Esophagus squamous epithelium (tissue), 5 donors: ENCODE data around the gene IQCF2. TPM values are rescaled to one million over a fixed set of nuclear protein-coding genes. Genes with fewer than 3 reads are reported as not detected.

Experiments
- DNase-seq: peaks from one replicate; lab custom pipeline; 2025; lab: John Stamatoyannopoulos, UW
- H3K27ac ChIP-seq, 4 donors: fragments of 200-600 bp; sonication (generic); one replicate each; pipeline ENCODE4 v1.5.1; 2016 to 2019; ENCODE audit warnings: mild to moderate bottlenecking in 1 of 4
- H3K27me3 ChIP-seq, 4 donors: fragments of 200-600 bp; sonication (generic); 1 replicate in 3 of 4; 2 replicates in 1 of 4; pipeline versions ENCODE4 v1.5.1 to v1.6.0; 2017 to 2021; ENCODE audit warnings: antibody characterized with exemption in 1 of 4
- H3K36me3 ChIP-seq, 3 donors: fragments of 200-600 bp; sonication (generic); one replicate each; pipeline ENCODE4 v1.5.1; 2016 to 2019
- H3K4me1 ChIP-seq, 3 donors: fragments of 200-600 bp; sonication (generic); one replicate each; pipeline ENCODE4 v1.5.1; 2017 to 2019
- H3K4me3 ChIP-seq, 4 donors: fragments of 200-600 bp; sonication (generic); 1 replicate in 3 of 4; 2 replicates in 1 of 4; pipeline ENCODE4 v1.5.1; 2016 to 2019; ENCODE audit warnings: mild to moderate bottlenecking in 2 of 4, moderate library complexity in 1 of 4
- H3K9me3 ChIP-seq, 3 donors: fragments of 200-600 bp; sonication (generic); one replicate each; pipeline ENCODE4 v1.5.1; 2016 to 2019
- CTCF ChIP-seq, 6 experiments: fragments of 450-650 bp in 4 of 6; fragments of 200-600 bp in 2 of 6; sonication (generic) in 2 of 6; IDR thresholded peaks; one replicate each; pipeline ENCODE4 v1.5.1; 2016 to 2019; ENCODE audit warnings: antibody characterized with exemption in 6 of 6, mild to moderate bottlenecking in 4 of 6, moderate library complexity in 4 of 6
- POLR2A ChIP-seq, 4 donors: fragments of 450-650 bp; IDR thresholded peaks; one replicate each; pipeline ENCODE4 v1.6.1; 2017; ENCODE audit warnings: antibody characterized with exemption in 4 of 4, mild to moderate bottlenecking in 4 of 4, moderate library complexity in 3 of 4
- WGBS, 2 donors: methylation state at CpG; one replicate each; pipeline ENCODE4 v1.1.5; 2018; 5-methylcytosine and 5-hydroxymethylcytosine counted together
- intact Hi-C: fragments of 100-400 bp; cut with DNase I; formaldehyde crosslinking; loops from one replicate; pipeline ENCODE4 v1.15.0; 2022
- total RNA-seq, 4 donors: library from RNA; depleted of rRNA; stranded (reverse); fragments of >200 nt; gene quantifications; one replicate each; pipeline ENCODE4 v1.1.0, GENCODE V29; 2016
- donor health status: DM: yes; HTN: yes; CAD: no.

Gene IQCF2
- total RNA-seq, result not detected

- Histone ChIP-seq H3K27ac (no peak within 1 kb of the TSS), H3K36me3 (no peaks in the 10 kb centered on the region), H3K4me1 (no peaks in the 10 kb centered on the region), H3K9me3 (no peaks in the 10 kb centered on the region), H3K27me3 (peaks cover 0 to 14% (median 0%) of the 10 kb centered on the region in 4 donors), H3K4me3 (no peak within 1 kb of the TSS)
- intact Hi-C loops, result no loop called here
- no peak for TF ChIP-seq POLR2A (IDR thresholded peaks at IDR 0.05)
- no peak for TF ChIP-seq CTCF (IDR thresholded peaks at IDR 0.05)
- 70 to 77% methylated on average over 6 of the region's 7 CpGs for WGBS, 2 donors
- DNase-seq, result no peak
These were observed at the start of gene IQCF2 for GRCh38 chr3:51860703-51861665. IQCF2 (plus strand) TSS chr3:51861615; CDS start chr3:51861667, 52 bp downstream.

GRCh38 chr3:51813539-51813938, 47.9 kb upstream of the IQCF2 start:
- DNase-seq, result no peak
- intact Hi-C loops, result no loop called here
- no peaks in the 10 kb centered on the region for H3K9me3 ChIP-seq
- peaks cover 0 to 25% (median 0%) of the 10 kb centered on the region in 4 donors for H3K27me3 ChIP-seq
- H3K36me3 ChIP-seq, result no peaks in the 10 kb centered on the region
- no peak for TF ChIP-seq POLR2A (IDR thresholded peaks at IDR 0.05)
- no peak for TF ChIP-seq CTCF (IDR thresholded peaks at IDR 0.05)
- no peaks in the 10 kb centered on the region for H3K4me1 ChIP-seq
- H3K4me3 ChIP-seq, result no peak overlapping the region
- 20 to 38% methylated on average over 2 of the region's 6 CpGs for WGBS, 2 donors
- no peak overlapping the region for H3K27ac ChIP-seq

GRCh38 chr3:51814034-51814433, 47.4 kb upstream of the IQCF2 start:
- DNase-seq, result no peak
- Histone ChIP-seq H3K27ac (no peak overlapping the region), H3K4me1 (no peaks in the 10 kb centered on the region), H3K9me3 (no peaks in the 10 kb centered on the region), H3K36me3 (no peaks in the 10 kb centered on the region), H3K27me3 (peaks cover 0 to 30% (median 0%) of the 10 kb centered on the region in 4 donors), H3K4me3 (no peak overlapping the region)
- whole genome bisulfite sequencing, 2 donors, result 80 to 81% methylated on average over 2 to 3 of the region's 3 CpGs
- intact Hi-C loops, result no loop called here
- TF ChIP-seq CTCF (IDR thresholded peaks at IDR 0.05) (no peak), POLR2A (IDR thresholded peaks at IDR 0.05) (no peak)

- Histone ChIP-seq H3K27me3 (peaks cover 0 to 44% (median 0%) of the 10 kb centered on the region in 4 donors), H3K36me3 (no peaks in the 10 kb centered on the region), H3K4me1 (no peaks in the 10 kb centered on the region), H3K9me3 (no peaks in the 10 kb centered on the region), H3K27ac (no peak overlapping the region), H3K4me3 (no peak overlapping the region)
- WGBS, 2 donors, result 23 to 60% methylated on average over 2 to 3 of the region's 4 CpGs
- intact Hi-C loops, result no loop called here
- TF ChIP-seq CTCF (IDR thresholded peaks at IDR 0.05) (no peak), POLR2A (IDR thresholded peaks at IDR 0.05) (no peak)
- no peak for DNase-seq
These were observed 45.8 kb upstream of the IQCF2 start for GRCh38 chr3:51815614-51816013.

- no peak overlapping the region for H3K27ac ChIP-seq
- TF ChIP-seq CTCF (IDR thresholded peaks at IDR 0.05) (no peak), POLR2A (IDR thresholded peaks at IDR 0.05) (no peak)
- no peaks in the 10 kb centered on the region for H3K36me3 ChIP-seq
- 73 to 86% methylated on average over 2 of the region's 2 CpGs for WGBS, 2 donors
- no peaks in the 10 kb centered on the region for H3K9me3 ChIP-seq
- intact Hi-C loops, result no loop called here
- H3K4me1 ChIP-seq, result no peaks in the 10 kb centered on the region
- peaks cover 0 to 49% (median 0%) of the 10 kb centered on the region in 4 donors for H3K27me3 ChIP-seq
- no peak overlapping the region for H3K4me3 ChIP-seq
- DNase-seq, result no peak
These were observed 44.7 kb upstream of the IQCF2 start for GRCh38 chr3:51816723-51817122.
